Tibial artery (tissue), 4 donors: ENCODE results near the gene TNFSF13.
A peak's percentile ranks its signal among the peaks of the same experiment; 100 is the strongest.

Experiments
- DNase-seq, 2 donors: peaks; one replicate each; pipeline ENCODE4 v3.0.0-alpha.2; 2019
- H3K27ac ChIP-seq, 2 donors: fragments of 200-600 bp; sonication (generic) in 1 of 2; 1 replicate in 1 of 2; 2 replicates in 1 of 2; pipeline ENCODE4 v1.5.1; 2018 to 2019; ENCODE audit warnings: mild to moderate bottlenecking in 1 of 2
- H3K27me3 ChIP-seq, 2 donors: fragments of 200-600 bp; sonication (generic) in 1 of 2; one replicate each; pipeline versions ENCODE4 v1.5.1 to v1.6.0; 2016 to 2019
- H3K36me3 ChIP-seq, 3 donors: fragments of 200-600 bp; sonication (generic) in 2 of 3; one replicate each; pipeline ENCODE4 v1.5.1; 2016 to 2019; ENCODE audit warnings: mild to moderate bottlenecking in 2 of 3
- H3K4me1 ChIP-seq, 4 donors: fragments of 200-600 bp; sonication (generic) in 2 of 4; 1 replicate in 3 of 4; 2 replicates in 1 of 4; pipeline ENCODE4 v1.5.1; 2016 to 2019
- H3K4me3 ChIP-seq, 2 donors: fragments of 200-600 bp; sonication (generic) in 1 of 2; 1 replicate in 1 of 2; 2 replicates in 1 of 2; pipeline ENCODE4 v1.5.1; 2018 to 2019; ENCODE audit warnings: mild to moderate bottlenecking in 2 of 2
- H3K9me3 ChIP-seq, 3 donors: fragments of 200-600 bp; sonication (generic) in 1 of 3; one replicate each; pipeline ENCODE4 v1.5.1; 2016 to 2019
- CTCF ChIP-seq, 2 experiments: fragments of 200-600 bp in 1 of 2; fragments of 450-650 bp in 1 of 2; IDR thresholded peaks; one replicate each; pipeline ENCODE4 v1.5.1; 2017 to 2019; ENCODE audit warnings: antibody characterized with exemption in 2 of 2, mild to moderate bottlenecking in 1 of 2, moderate library complexity in 1 of 2
- intact Hi-C: fragments of 100-400 bp; cut with DNase I; formaldehyde crosslinking; loops from one replicate; pipeline ENCODE4 v1.15.0; 2023; ENCODE audit warnings: low total_unique reads

The TNFSF13 gene

GRCh38 chr17:7559320-7560171 is 996 bp downstream of the TNFSF13 start:
- Histone ChIP-seq H3K4me1 (peaks cover 0 to 67% (median 61%) of the 10 kb centered on the region in 4 donors), H3K27me3 (no peaks in the 10 kb centered on the region), H3K27ac (peak overlapping the region; percentile 95 to 96), H3K9me3 (no peaks in the 10 kb centered on the region), H3K4me3 (peak overlapping the region; percentile 86 to 99), H3K36me3 (peaks cover 6 to 17% (median 7%) of the 10 kb centered on the region in 3 donors)
- no peak for TF ChIP-seq CTCF (IDR thresholded peaks at IDR 0.05)
- no peak for DNase-seq
- intact Hi-C loops, result loop anchor here (5.0 to 10.0 kb wide), 4 partner anchors 65 to 305 kb away; partner anchors contain the start of genes CTDNEP1, ELP5, FGF11 and KCTD11

DNA sequence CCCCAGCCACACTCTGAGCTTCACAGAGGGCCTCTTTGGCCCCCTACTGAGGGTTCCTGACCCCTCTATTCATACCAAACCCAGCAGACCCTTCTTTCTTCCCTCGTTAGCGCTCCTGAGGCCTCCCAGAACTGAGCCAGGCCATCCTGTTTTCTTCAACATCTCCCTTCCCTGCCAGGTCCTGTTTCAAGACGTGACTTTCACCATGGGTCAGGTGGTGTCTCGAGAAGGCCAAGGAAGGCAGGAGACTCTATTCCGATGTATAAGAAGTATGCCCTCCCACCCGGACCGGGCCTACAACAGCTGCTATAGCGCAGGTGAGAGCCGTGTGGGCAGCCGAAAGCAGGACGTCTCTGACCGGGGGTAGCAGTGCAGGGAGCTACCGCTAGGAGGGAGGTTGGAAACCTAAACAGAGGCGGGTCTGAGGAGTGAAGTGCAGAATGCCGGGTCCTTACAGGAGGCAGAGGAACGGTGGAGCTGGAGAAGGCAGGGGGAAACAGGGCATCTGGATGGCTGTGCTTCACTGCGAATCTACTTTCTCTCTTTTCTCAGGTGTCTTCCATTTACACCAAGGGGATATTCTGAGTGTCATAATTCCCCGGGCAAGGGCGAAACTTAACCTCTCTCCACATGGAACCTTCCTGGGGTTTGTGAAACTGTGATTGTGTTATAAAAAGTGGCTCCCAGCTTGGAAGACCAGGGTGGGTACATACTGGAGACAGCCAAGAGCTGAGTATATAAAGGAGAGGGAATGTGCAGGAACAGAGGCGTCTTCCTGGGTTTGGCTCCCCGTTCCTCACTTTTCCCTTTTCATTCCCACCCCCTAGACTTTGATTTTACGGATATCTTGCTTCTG is 1.9 kb downstream of the TNFSF13 start:
- intact Hi-C loops, result loop anchor here (1.0 to 10.0 kb wide), 5 partner anchors 46 to 306 kb away; partner anchors contain the start of genes CTDNEP1, ELP5, FGF11 and KCTD11
- H3K27me3 ChIP-seq, result no peaks in the 10 kb centered on the region
- peak overlapping the region; percentile 86 to 99 for H3K4me3 ChIP-seq
- peak; percentile 42 to 79 for DNase-seq
- no peaks in the 10 kb centered on the region for H3K9me3 ChIP-seq
- H3K36me3 ChIP-seq, result peaks cover 15 to 26% (median 16%) of the 10 kb centered on the region in 3 donors
- peak; percentile 33 to 49 for TF ChIP-seq CTCF (IDR thresholded peaks at IDR 0.05)
- peak overlapping the region; percentile 95 to 96 for H3K27ac ChIP-seq
- H3K4me1 ChIP-seq, result peaks cover 0 to 73% (median 62%) of the 10 kb centered on the region in 4 donors

DNA sequence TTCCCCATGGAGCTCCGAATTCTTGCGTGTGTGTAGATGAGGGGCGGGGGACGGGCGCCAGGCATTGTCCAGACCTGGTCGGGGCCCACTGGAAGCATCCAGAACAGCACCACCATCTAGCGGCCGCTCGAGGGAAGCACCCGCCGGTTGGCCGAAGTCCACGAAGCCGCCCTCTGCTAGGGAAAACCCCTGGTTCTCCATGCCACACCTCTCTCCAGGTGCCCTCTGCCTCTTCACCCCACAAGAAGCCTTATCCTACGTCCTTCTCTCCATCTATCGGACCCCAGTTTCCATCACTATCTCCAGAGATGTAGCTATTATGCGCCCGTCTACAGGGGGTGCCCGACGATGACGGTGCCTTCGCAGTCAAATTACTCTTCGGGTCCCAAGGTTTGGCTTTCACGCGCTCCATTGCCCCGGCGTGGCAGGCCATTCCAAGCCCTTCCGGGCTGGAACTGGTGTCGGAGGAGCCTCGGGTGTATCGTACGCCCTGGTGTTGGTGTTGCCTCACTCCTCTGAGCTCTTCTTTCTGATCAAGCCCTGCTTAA is 2.6 kb downstream of the TNFSF13 start:
- Histone ChIP-seq H3K4me1 (peaks cover 0 to 76% (median 62%) of the 10 kb centered on the region in 4 donors), H3K9me3 (no peaks in the 10 kb centered on the region), H3K36me3 (peaks cover 22 to 33% (median 23%) of the 10 kb centered on the region in 3 donors), H3K4me3 (peak overlapping the region; percentile 86 to 99), H3K27me3 (no peaks in the 10 kb centered on the region), H3K27ac (peak overlapping the region; percentile 95 to 96)
- intact Hi-C loops, result loop anchor here (1.0 to 10.0 kb wide), 5 partner anchors 47 to 306 kb away; partner anchors contain the start of genes CTDNEP1, ELP5, FGF11 and KCTD11
- peak; percentile 87 to 91 for TF ChIP-seq CTCF (IDR thresholded peaks at IDR 0.05)
- DNase-seq, result peak; percentile 87 to 94

- peaks cover 0 to 76% (median 62%) of the 10 kb centered on the region in 4 donors for H3K4me1 ChIP-seq
- DNase-seq, result peak; percentile 86 to 93
- intact Hi-C loops, result loop anchor here (1.0 to 10.0 kb wide), 5 partner anchors 47 to 307 kb away; partner anchors contain the start of genes CTDNEP1, ELP5, FGF11 and KCTD11
- H3K9me3 ChIP-seq, result no peaks in the 10 kb centered on the region
- TF ChIP-seq CTCF (IDR thresholded peaks at IDR 0.05), result no peak
- H3K27ac ChIP-seq, result peak within 1 kb of the TSS; percentile 95 to 96
- H3K27me3 ChIP-seq, result no peaks in the 10 kb centered on the region
- peaks cover 27 to 39% (median 29%) of the 10 kb centered on the region in 3 donors for H3K36me3 ChIP-seq
- peak within 1 kb of the TSS; percentile 86 to 99 for H3K4me3 ChIP-seq
These were observed 3.1 kb downstream of the TNFSF13 start, which contains the start of gene SENP3 for GRCh38 chr17:7561589-7562207. Gene SENP3 (plus strand): TSS chr17:7561919. CDS start chr17:7563077, 1,158 bp downstream.
